Esophagus squamous epithelium (tissue), 5 donors: ENCODE results near the gene FANCL. TPM values are rescaled to one million over a fixed set of nuclear protein-coding genes. Genes with fewer than 3 reads are reported as not detected.
"Not testable (repeated sequence)": the region's sequence is repeated elsewhere in the genome, so short reads cannot be mapped to it uniquely, and the experiment has no call there.

Source experiments
- DNase-seq: peaks from one replicate; lab custom pipeline; 2025; lab: John Stamatoyannopoulos, UW
- H3K27ac ChIP-seq, 4 donors: fragments of 200-600 bp; sonication (generic); one replicate each; pipeline ENCODE4 v1.5.1; 2016 to 2019; ENCODE audit warnings: mild to moderate bottlenecking in 1 of 4
- H3K27me3 ChIP-seq, 4 donors: fragments of 200-600 bp; sonication (generic); 1 replicate in 3 of 4; 2 replicates in 1 of 4; pipeline versions ENCODE4 v1.5.1 to v1.6.0; 2017 to 2021; ENCODE audit warnings: antibody characterized with exemption in 1 of 4
- H3K36me3 ChIP-seq, 3 donors: fragments of 200-600 bp; sonication (generic); one replicate each; pipeline ENCODE4 v1.5.1; 2016 to 2019
- H3K4me1 ChIP-seq, 3 donors: fragments of 200-600 bp; sonication (generic); one replicate each; pipeline ENCODE4 v1.5.1; 2017 to 2019
- H3K4me3 ChIP-seq, 4 donors: fragments of 200-600 bp; sonication (generic); 1 replicate in 3 of 4; 2 replicates in 1 of 4; pipeline ENCODE4 v1.5.1; 2016 to 2019; ENCODE audit warnings: mild to moderate bottlenecking in 2 of 4, moderate library complexity in 1 of 4
- H3K9me3 ChIP-seq, 3 donors: fragments of 200-600 bp; sonication (generic); one replicate each; pipeline ENCODE4 v1.5.1; 2016 to 2019
- POLR2A ChIP-seq, 4 donors: fragments of 450-650 bp; IDR thresholded peaks; one replicate each; pipeline ENCODE4 v1.6.1; 2017; ENCODE audit warnings: antibody characterized with exemption in 4 of 4, mild to moderate bottlenecking in 4 of 4, moderate library complexity in 3 of 4
- WGBS, 2 donors: methylation state at CpG; one replicate each; pipeline ENCODE4 v1.1.5; 2018; 5-methylcytosine and 5-hydroxymethylcytosine counted together
- intact Hi-C: fragments of 100-400 bp; cut with DNase I; formaldehyde crosslinking; loops from one replicate; pipeline ENCODE4 v1.15.0; 2022
- total RNA-seq, 4 donors: library from RNA; depleted of rRNA; stranded (reverse); fragments of >200 nt; gene quantifications; one replicate each; pipeline ENCODE4 v1.1.0, GENCODE V29; 2016
- TF ChIP-seq, protein P1 (sequence below), 6 experiments: fragments of 450-650 bp in 4 of 6; fragments of 200-600 bp in 2 of 6; sonication (generic) in 2 of 6; IDR thresholded peaks; one replicate each; pipeline ENCODE4 v1.5.1; 2016 to 2019; ENCODE audit warnings: antibody characterized with exemption in 6 of 6, mild to moderate bottlenecking in 4 of 6, moderate library complexity in 4 of 6
- donor health status: DM: yes; HTN: yes; CAD: no.

FANCL gene
- total RNA-seq, 4 donors from 2014 or later = 10.5 to 18.7 (median 14.2) TPM

DNA sequence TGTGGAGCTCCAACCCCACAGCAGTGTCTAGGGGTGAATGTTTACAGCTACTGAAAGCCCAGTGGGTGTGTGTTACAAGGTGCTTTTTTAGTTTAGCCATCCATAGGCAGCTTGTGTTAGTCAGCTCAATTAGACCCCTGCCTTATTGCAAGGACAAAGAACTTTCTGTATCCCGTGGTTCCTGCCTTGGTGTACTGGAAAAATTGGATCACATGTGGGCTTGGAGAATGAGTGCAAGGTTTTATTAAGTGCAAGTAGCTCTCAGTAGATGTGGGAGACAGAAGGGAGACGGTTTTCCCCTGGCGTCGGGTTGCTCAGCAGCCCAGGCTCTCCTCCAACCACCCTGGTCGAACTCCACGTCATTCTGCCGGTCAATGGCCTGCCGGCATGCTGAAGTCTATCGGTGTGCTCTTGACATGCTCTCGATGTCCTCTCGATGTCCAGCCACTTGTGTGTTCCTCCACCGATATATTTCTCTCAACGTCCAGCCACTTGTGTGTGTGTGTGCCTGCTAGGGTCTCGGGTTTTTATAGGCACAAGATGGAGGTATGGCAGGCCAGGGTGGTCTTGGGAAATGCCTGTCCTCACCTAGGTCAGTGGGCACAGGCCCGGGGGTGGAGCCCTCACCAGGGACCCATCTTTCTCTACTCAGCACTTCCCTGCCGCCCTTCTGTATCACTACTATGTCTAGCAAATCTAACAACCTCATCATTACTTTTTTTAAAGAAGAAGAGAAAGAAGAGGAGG, 13.8 kb downstream of the FANCL start:
- peaks cover 0 to 14% (median 5%) of the 10 kb centered on the region in 3 donors for H3K36me3 ChIP-seq
- no peaks in the 10 kb centered on the region for H3K9me3 ChIP-seq
- TF ChIP-seq POLR2A (IDR thresholded peaks at IDR 0.05) = no peak
- TF ChIP-seq, protein P1, sequence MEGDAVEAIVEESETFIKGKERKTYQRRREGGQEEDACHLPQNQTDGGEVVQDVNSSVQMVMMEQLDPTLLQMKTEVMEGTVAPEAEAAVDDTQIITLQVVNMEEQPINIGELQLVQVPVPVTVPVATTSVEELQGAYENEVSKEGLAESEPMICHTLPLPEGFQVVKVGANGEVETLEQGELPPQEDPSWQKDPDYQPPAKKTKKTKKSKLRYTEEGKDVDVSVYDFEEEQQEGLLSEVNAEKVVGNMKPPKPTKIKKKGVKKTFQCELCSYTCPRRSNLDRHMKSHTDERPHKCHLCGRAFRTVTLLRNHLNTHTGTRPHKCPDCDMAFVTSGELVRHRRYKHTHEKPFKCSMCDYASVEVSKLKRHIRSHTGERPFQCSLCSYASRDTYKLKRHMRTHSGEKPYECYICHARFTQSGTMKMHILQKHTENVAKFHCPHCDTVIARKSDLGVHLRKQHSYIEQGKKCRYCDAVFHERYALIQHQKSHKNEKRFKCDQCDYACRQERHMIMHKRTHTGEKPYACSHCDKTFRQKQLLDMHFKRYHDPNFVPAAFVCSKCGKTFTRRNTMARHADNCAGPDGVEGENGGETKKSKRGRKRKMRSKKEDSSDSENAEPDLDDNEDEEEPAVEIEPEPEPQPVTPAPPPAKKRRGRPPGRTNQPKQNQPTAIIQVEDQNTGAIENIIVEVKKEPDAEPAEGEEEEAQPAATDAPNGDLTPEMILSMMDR (IDR thresholded peaks at IDR 0.05) = no peak
- H3K4me1 ChIP-seq = no peaks in the 10 kb centered on the region
- intact Hi-C loops = no loop called here
- no peaks in the 10 kb centered on the region for H3K27me3 ChIP-seq
- H3K27ac ChIP-seq = no peak overlapping the region
- DNase-seq = no peak
- H3K4me3 ChIP-seq = no peak overlapping the region
- 92 to 96% methylated on average over 15 to 16 of the region's 16 CpGs for WGBS, 2 donors

- TF ChIP-seq POLR2A (IDR thresholded peaks at IDR 0.05) = no peak
- TF ChIP-seq, protein P1 (IDR thresholded peaks at IDR 0.05) = no peak
- Histone ChIP-seq H3K9me3 (no peaks in the 10 kb centered on the region), H3K4me1 (no peaks in the 10 kb centered on the region), H3K4me3 (no peak overlapping the region), H3K27me3 (no peaks in the 10 kb centered on the region), H3K36me3 (peaks cover 0 to 16% (median 0%) of the 10 kb centered on the region in 3 donors), H3K27ac (no peak overlapping the region)
- no peak for DNase-seq
- WGBS, 2 donors = 34 to 36% methylated on average over 2 of the region's 2 CpGs
- intact Hi-C loops = no loop called here
Measured at GRCh38 chr2:58221909-58222308, 19.2 kb downstream of the FANCL start.

DNA sequence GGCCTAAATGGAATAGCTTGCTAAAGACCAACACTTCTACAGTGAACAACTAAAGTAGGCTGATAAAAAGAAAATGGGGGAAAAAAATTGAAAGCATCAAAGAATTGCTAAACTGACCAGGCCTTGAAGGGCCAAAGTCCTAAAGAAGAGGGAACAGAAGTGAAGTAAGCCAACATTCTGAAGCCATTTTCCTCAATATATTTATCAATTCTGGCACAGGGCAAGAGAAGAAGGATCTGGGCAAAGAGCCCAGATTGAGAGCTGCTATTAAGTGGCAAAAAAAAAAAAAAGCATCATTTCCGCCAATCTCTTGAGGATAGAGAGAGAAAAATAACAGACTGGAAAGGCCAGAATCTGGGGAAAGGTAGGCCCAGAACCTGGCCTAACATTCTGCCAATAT, 25.7 kb downstream of the FANCL start:
- Histone ChIP-seq H3K27ac (no peak overlapping the region), H3K4me3 (no peak overlapping the region), H3K9me3 (peaks cover 0 to 4% (median 0%) of the 10 kb centered on the region in 3 donors), H3K4me1 (no peaks in the 10 kb centered on the region), H3K36me3 (peaks cover 0 to 32% (median 0%) of the 10 kb centered on the region in 3 donors), H3K27me3 (no peaks in the 10 kb centered on the region)
- 69 to 81% methylated on average over 1 of the region's 1 CpG for WGBS, 2 donors
- intact Hi-C loops = no loop called here
- no peak for TF ChIP-seq POLR2A (IDR thresholded peaks at IDR 0.05)
- TF ChIP-seq, protein P1 (IDR thresholded peaks at IDR 0.05) = no peak
- no peak for DNase-seq

DNA sequence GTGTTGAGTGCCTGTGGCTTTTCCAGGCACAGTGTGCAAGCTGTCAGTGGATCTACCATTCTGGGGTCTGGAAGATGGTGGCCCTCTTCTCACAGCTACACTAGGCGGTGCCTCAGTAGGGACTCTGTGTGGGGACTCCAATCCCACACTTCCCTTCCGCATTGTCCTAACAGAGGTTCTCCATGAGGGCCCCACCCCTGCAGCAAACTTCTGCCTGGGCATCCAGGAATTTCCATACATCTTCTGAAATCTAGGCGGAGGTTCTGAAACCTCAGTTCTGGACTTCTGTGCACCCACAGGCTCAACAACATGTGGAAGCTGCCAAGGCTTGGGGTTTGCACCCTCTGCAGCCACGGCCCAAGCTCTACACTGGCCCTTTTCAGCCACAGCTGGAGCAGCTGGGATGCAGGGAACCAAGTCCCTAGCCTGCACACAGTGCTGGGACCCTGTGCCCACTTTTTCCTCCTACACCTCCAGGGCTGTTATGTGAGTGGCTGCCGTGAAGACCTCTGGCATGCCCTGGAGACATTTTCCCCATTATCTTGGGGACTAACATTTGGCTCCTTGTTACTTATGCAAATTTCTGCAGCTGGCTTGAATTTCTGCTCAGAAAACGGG, 30.1 kb downstream of the FANCL start:
- H3K4me3 ChIP-seq, intact Hi-C loops, H3K4me1 ChIP-seq, H3K27me3 ChIP-seq, DNase-seq, H3K9me3 ChIP-seq, H3K27ac ChIP-seq: not testable (repeated sequence)
- H3K36me3 ChIP-seq = peaks cover 0 to 32% (median 0%) of the 10 kb centered on the region in 3 donors
- WGBS, 2 donors = 90 to 94% methylated on average over 3 to 6 of the region's 6 CpGs

DNA sequence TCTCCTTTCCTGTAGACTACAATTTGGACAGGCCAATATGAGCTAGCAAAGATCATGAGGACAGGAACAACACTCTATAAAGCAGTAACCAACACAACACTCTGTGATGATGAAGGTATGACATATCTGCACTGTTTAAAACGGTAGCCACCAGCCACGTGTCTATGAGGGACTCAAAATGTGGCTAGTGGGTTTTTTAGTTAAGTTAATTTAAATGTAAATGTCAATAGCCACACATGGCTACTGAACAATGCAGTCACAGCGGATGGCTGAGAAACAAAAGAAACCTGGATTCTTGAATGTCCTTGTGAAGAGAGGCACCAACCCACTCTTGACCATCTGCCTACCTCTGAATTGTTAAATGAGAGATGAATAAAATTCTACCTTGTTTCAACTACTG, 33.9 kb downstream of the FANCL start:
- intact Hi-C loops = no loop called here
- 90 to 100% methylated on average over 3 of the region's 3 CpGs for WGBS, 2 donors
- Histone ChIP-seq H3K27ac (no peak overlapping the region), H3K4me3 (no peak overlapping the region), H3K4me1 (no peaks in the 10 kb centered on the region), H3K27me3 (no peaks in the 10 kb centered on the region), H3K9me3 (peaks cover 0 to 4% (median 0%) of the 10 kb centered on the region in 3 donors), H3K36me3 (peaks cover 0 to 28% (median 0%) of the 10 kb centered on the region in 3 donors)
- TF ChIP-seq, protein P1 (IDR thresholded peaks at IDR 0.05) = no peak
- no peak for TF ChIP-seq POLR2A (IDR thresholded peaks at IDR 0.05)
- DNase-seq = no peak
